ENCODE results near the gene HAUS3. TPM values are rescaled to one million over a fixed set of nuclear protein-coding genes. Genes with fewer than 3 reads are reported as not detected.
"Not testable (repeated sequence)": the region's sequence is repeated elsewhere in the genome, so short reads cannot be mapped to it uniquely, and the experiment has no call there.

HAUS3 gene
- total RNA-seq, 1 experiment from 2014 or later: 11.2 TPM

DNA sequence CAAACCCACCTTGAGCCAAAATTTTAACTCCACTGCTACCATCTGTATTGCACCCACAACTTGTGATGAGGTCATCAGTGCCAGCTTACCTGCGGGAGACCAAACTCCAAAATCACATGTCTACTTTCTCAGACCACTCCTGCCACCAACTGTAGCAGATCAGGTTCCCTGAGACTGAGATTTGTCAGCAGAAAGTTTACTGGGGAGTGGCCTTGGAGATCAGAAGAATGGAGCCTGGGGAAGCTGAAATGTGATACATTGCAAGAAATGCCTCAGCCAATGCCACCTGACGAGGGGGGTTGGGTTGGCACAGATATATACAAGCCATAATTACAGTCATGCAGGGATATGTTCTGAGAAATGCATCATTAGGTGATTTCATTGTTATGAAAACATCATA lies 19.1 kb downstream of the HAUS3 start:
- H3K27ac ChIP-seq (ENCODE audit: low read length): no peak overlapping the region
- no peak for ATAC-seq
- no peaks in the 10 kb centered on the region for H3K9me3 ChIP-seq (ENCODE audit: control insufficient read depth, insufficient read depth, low read depth, low read length)
- TF ChIP-seq POLR2AphosphoS5 (IDR thresholded peaks at IDR 0.05; ENCODE audit: low read depth, low read length) (no peak), TCF7L2 (IDR thresholded peaks at IDR 0.05; ENCODE audit: low read depth, low read length) (no peak), SIN3A (IDR thresholded peaks at IDR 0.05; ENCODE audit: borderline replicate concordance, insufficient read depth, low read depth, low read length) (no peak)
- TF ChIP-seq, protein P1, sequence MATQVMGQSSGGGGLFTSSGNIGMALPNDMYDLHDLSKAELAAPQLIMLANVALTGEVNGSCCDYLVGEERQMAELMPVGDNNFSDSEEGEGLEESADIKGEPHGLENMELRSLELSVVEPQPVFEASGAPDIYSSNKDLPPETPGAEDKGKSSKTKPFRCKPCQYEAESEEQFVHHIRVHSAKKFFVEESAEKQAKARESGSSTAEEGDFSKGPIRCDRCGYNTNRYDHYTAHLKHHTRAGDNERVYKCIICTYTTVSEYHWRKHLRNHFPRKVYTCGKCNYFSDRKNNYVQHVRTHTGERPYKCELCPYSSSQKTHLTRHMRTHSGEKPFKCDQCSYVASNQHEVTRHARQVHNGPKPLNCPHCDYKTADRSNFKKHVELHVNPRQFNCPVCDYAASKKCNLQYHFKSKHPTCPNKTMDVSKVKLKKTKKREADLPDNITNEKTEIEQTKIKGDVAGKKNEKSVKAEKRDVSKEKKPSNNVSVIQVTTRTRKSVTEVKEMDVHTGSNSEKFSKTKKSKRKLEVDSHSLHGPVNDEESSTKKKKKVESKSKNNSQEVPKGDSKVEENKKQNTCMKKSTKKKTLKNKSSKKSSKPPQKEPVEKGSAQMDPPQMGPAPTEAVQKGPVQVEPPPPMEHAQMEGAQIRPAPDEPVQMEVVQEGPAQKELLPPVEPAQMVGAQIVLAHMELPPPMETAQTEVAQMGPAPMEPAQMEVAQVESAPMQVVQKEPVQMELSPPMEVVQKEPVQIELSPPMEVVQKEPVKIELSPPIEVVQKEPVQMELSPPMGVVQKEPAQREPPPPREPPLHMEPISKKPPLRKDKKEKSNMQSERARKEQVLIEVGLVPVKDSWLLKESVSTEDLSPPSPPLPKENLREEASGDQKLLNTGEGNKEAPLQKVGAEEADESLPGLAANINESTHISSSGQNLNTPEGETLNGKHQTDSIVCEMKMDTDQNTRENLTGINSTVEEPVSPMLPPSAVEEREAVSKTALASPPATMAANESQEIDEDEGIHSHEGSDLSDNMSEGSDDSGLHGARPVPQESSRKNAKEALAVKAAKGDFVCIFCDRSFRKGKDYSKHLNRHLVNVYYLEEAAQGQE (IDR thresholded peaks at IDR 0.05; ENCODE audit: insufficient read depth in 1 of 2, low read depth in 2 of 2, low read length in 1 of 2): no peak
- TF ChIP-seq, protein P2, sequence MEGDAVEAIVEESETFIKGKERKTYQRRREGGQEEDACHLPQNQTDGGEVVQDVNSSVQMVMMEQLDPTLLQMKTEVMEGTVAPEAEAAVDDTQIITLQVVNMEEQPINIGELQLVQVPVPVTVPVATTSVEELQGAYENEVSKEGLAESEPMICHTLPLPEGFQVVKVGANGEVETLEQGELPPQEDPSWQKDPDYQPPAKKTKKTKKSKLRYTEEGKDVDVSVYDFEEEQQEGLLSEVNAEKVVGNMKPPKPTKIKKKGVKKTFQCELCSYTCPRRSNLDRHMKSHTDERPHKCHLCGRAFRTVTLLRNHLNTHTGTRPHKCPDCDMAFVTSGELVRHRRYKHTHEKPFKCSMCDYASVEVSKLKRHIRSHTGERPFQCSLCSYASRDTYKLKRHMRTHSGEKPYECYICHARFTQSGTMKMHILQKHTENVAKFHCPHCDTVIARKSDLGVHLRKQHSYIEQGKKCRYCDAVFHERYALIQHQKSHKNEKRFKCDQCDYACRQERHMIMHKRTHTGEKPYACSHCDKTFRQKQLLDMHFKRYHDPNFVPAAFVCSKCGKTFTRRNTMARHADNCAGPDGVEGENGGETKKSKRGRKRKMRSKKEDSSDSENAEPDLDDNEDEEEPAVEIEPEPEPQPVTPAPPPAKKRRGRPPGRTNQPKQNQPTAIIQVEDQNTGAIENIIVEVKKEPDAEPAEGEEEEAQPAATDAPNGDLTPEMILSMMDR (IDR thresholded peaks at IDR 0.05): no peak
- DNase-seq (ENCODE audit: low read depth, low spot score): no peak
- ChIA-PET CTCF (no interaction called here), POLR2A (no interaction called here)
- in situ Hi-C loops (cut with HindIII; ENCODE audit: low pct_unique_long_range_greater_than_20kb, low sequenced_read_pairs): no loop called here
- peaks cover 2% of the 10 kb centered on the region for H3K36me3 ChIP-seq (ENCODE audit: control insufficient read depth, insufficient read depth, low read length)
- intact Hi-C loops (cut with micrococcal nuclease; ENCODE audit: unreplicated experiment): no loop called here
- H3K27me3 ChIP-seq (ENCODE audit: control insufficient read depth, insufficient read depth, low read length): no peaks in the 10 kb centered on the region
- no peaks in the 10 kb centered on the region; the same call in 1 of the 2 replicates for H3K4me1 ChIP-seq (ENCODE audit: control insufficient read depth, insufficient read depth, low read length)
- no peak overlapping the region for H3K4me3 ChIP-seq (ENCODE audit: low read depth in 2 of 2, low read length in 2 of 2)
- BruUV-seq (replicated peaks): no TSS peak

DNA sequence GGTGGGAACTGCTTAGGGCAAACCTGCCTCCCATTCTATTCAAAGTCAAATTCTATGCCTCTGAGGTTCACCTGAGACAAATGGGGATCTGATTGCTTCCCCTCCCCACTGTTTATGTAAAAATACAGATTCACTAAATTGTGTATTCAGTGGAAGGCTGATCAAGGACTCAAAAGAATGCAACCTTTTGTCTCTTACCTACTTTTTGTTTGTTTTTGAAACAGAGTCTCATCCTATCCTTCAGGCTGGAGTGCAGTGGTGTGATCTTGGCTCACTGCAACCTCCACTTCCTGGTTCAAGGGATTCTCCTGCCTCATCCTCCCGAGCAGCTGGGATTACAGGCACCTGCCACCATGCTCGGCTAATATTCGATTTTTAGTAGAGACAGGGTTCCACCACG lies 20.5 kb downstream of the HAUS3 start:
- DNase-seq (ENCODE audit: low read depth, low spot score); H3K4me1 ChIP-seq (ENCODE audit: control insufficient read depth, insufficient read depth, low read length); H3K4me3 ChIP-seq (ENCODE audit: low read depth in 2 of 2, low read length in 2 of 2); H3K27ac ChIP-seq (ENCODE audit: low read length); CTCF ChIA-PET; ATAC-seq; H3K27me3 ChIP-seq (ENCODE audit: control insufficient read depth, insufficient read depth, low read length); BruUV-seq (replicated peaks); H3K9me3 ChIP-seq (ENCODE audit: control insufficient read depth, insufficient read depth, low read depth, low read length); POLR2A ChIA-PET; H3K36me3 ChIP-seq (ENCODE audit: control insufficient read depth, insufficient read depth, low read length); intact Hi-C loops (cut with micrococcal nuclease; ENCODE audit: unreplicated experiment); in situ Hi-C loops (cut with HindIII; ENCODE audit: low pct_unique_long_range_greater_than_20kb, low sequenced_read_pairs): not testable (repeated sequence)

DNA sequence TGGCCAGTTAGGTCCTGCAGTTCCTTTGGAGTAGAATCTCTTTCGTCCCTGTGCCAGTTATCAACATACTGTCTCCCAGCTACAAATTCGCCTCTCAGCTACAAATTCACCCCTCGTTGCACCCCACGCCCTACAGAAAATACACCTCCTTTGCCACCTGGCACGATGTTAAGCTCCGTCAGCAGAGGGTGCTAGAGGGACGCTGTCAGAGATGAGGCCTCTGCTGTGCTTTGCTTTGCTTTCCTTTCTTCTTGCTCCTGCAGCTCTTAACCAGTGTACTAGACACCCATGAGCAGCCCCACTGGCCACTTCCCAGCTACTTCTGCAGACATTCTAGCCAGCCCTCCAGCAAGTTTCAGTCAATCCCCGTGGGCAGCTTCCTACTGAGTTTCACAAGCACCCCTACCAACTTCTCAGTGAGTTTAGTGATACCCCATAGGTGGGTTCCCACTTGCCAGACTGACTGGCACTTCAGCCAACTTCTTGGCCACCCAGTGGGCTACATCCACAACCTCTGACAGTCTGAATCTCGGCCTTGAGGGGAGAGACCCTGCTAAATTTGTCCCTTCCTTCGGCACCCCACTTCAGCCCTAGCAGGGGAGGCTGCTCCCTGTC lies 21.8 kb downstream of the HAUS3 start:
- Histone ChIP-seq H3K27me3 (ENCODE audit: control insufficient read depth, insufficient read depth, low read length) (no peaks in the 10 kb centered on the region), H3K27ac (ENCODE audit: low read length) (no peak overlapping the region), H3K4me3 (ENCODE audit: low read depth in 2 of 2, low read length in 2 of 2) (no peak overlapping the region), H3K36me3 (ENCODE audit: control insufficient read depth, insufficient read depth, low read length) (peaks cover 2% of the 10 kb centered on the region), H3K9me3 (ENCODE audit: control insufficient read depth, insufficient read depth, low read depth, low read length) (no peaks in the 10 kb centered on the region), H3K4me1 (ENCODE audit: control insufficient read depth, insufficient read depth, low read length) (no peaks in the 10 kb centered on the region; the same call in 1 of the 2 replicates)
- ChIA-PET POLR2A (no interaction called here), CTCF (interaction anchor here (0.5 to 1.0 kb wide), 6 partner anchors 39 to 873 kb away, joined by 3 to 10 read pairs (median 4); no protein-coding TSS in a partner anchor)
- no TSS peak for BruUV-seq (replicated peaks)
- peak; percentile 90 for ATAC-seq
- no peak for TF ChIP-seq SIN3A (IDR thresholded peaks at IDR 0.05; ENCODE audit: borderline replicate concordance, insufficient read depth, low read depth, low read length)
- TF ChIP-seq, protein P2 (IDR thresholded peaks at IDR 0.05): peak; percentile 87
- TF ChIP-seq TCF7L2 (IDR thresholded peaks at IDR 0.05; ENCODE audit: low read depth, low read length): no peak
- DNase-seq (ENCODE audit: low read depth, low spot score): peak; percentile 61
- intact Hi-C loops (cut with micrococcal nuclease; ENCODE audit: unreplicated experiment): no loop called here
- in situ Hi-C loops (cut with HindIII; ENCODE audit: low pct_unique_long_range_greater_than_20kb, low sequenced_read_pairs): no loop called here
